Spinal cord (tissue), 10 donors: ENCODE measurements around the gene IGLL5. TPM values are rescaled to one million over a fixed set of nuclear protein-coding genes. Genes with fewer than 3 reads are reported as not detected.

Experiments used
- DNase-seq, 6 donors: peaks; one replicate each; pipeline versions ENCODE4 v3.0.0 to v3.0.0-alpha.2; 2013 to 2015; ENCODE audit warnings: low spot score in 6 of 6, low read depth in 4 of 6
- H3K27ac ChIP-seq: one replicate; pipeline ENCODE4 v1.5.1; 2013; ENCODE audit warnings: low read depth, low read length, control low read depth
- H3K27me3 ChIP-seq: one replicate; pipeline ENCODE4 v1.6.1; 2013; ENCODE audit warnings: low read length; ENCODE audit not compliant: control insufficient read depth, insufficient read depth
- H3K36me3 ChIP-seq: one replicate; pipeline ENCODE4 v1.6.1; 2013; ENCODE audit warnings: low read length; ENCODE audit not compliant: control insufficient read depth, insufficient read depth
- H3K4me1 ChIP-seq: one replicate; pipeline ENCODE4 v1.6.1; 2013; ENCODE audit warnings: low read length; ENCODE audit not compliant: control insufficient read depth, insufficient read depth
- H3K4me3 ChIP-seq: one replicate; pipeline ENCODE4 v1.5.1; 2013; ENCODE audit warnings: low read depth, low read length, control low read depth
- H3K9me3 ChIP-seq: one replicate; pipeline ENCODE4 v1.6.1; 2013; ENCODE audit warnings: low read length; ENCODE audit not compliant: control insufficient read depth, insufficient read depth
- WGBS: methylation state at CpG from one replicate; pipeline ENCODE4 v1.1.5; 2013; ENCODE audit warnings: missing lambda C conversion rate; ENCODE audit not compliant: insufficient coverage; 5-methylcytosine and 5-hydroxymethylcytosine counted together
- polyA plus RNA-seq, 2 donors: library from polyadenylated mRNA; unstranded; fragments of 120-200 nt; gene quantifications; one replicate each; pipeline ENCODE4 v1.2.1, GENCODE V29; 2013; ENCODE audit not compliant: insufficient read length in 2 of 2
- total RNA-seq, 2 donors: library from RNA; depleted of rRNA in 1 of 2; stranded (reverse); fragments of 120-200 nt in 1 of 2; fragments of >200 nt in 1 of 2; gene quantifications; one replicate each; pipeline versions ENCODE4 v1.2.3 to v1.2.4, GENCODE V29; 2013 to 2014
- donor health status: healthy.

Gene IGLL5
- total and polyA plus RNA-seq, 4 donors, result 0.99 TPM; not detected in 3

DNA sequence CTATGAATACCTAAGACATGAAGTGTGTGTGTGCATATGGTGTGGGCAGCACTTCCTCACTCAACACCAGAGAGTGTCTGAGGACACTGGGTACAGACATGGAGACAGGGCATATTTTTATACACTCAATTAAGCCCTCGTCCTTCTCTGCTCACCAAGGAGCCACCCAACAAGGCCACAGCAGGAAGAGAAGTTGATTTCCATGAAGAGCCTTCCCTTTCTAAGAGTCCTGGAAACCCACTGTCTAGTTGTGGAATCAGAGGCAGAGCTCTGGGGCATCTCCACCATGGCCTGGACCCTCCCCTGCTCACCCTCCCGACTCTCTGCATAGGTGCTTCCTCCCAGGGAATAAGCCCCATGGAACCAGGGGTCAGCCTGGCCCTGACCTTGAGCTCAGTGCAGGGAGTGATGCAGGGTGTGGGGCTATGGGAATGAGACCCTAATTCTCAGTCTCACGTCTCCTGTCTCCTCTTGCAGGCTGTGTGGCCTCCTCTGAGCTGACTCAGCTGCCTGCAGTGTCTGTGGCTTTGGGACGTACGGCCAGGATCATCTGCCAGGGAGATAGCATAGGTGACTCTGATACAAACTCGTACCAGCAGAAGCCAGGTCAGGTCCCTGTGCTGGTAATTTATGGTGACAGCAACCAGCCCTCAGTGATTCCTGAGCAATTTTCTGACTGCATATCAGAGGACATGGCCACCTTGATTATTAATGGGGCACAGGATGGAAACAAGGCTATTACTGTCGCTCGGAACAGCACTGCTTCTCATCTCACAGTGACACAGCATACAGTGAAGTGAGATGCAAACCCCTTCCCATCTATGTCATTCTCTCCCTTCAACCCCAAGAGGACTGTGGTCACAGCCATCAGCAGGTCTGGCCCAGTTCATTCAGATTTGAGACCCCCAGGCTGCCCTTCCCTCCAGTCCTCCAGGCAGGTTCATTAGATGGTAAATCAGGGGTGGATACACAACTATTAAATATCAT, 14.6 kb upstream of the IGLL5 start:
- Histone ChIP-seq H3K9me3 (no peaks in the 10 kb centered on the region), H3K4me3 (no peak overlapping the region), H3K4me1 (no peaks in the 10 kb centered on the region), H3K27me3 (no peaks in the 10 kb centered on the region), H3K36me3 (no peaks in the 10 kb centered on the region), H3K27ac (no peak overlapping the region)
- 86% methylated on average over 7 of the region's 8 CpGs for WGBS
- no peak for DNase-seq

DNA sequence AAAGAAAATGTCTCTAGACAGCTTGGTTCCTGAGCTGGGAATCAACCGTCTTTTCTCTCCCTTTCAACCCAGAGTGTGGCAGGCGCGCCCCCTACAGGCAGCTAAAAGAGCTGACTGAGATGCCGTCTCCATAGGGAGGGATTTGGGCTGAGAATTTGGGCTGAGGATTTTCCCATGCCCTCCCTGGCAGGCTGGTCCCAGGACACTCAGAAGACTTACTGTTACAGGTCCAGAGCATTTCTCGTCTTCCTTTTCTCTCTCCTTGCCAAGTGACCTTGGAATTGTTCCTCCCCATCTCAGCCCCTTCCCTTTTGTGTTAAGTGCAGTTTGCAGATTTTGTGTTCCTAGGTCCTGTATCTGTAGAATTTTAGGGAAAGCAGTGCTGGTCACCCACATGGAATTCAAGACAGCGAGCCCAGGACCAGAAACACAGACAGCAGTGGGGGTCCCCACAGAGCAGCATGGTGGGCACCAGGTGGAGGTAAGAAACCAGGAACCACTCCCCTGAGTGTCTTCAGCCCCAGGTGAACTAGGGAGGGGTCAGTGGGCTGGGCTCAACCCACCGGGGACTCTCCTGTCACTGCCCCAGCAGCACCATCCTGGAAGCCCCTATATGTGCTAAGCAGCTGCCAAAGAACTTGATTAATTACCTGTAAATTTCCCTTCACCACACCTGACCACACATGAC, 9.9 kb upstream of the IGLL5 start:
- Histone ChIP-seq H3K4me3 (no peak overlapping the region), H3K4me1 (no peaks in the 10 kb centered on the region), H3K9me3 (no peaks in the 10 kb centered on the region), H3K27me3 (no peaks in the 10 kb centered on the region), H3K27ac (no peak overlapping the region), H3K36me3 (no peaks in the 10 kb centered on the region)
- 79% methylated on average over 2 of the region's 7 CpGs for WGBS
- peak in 4 of 6 donors; percentile 9 to 53 (median 29) for DNase-seq

DNA sequence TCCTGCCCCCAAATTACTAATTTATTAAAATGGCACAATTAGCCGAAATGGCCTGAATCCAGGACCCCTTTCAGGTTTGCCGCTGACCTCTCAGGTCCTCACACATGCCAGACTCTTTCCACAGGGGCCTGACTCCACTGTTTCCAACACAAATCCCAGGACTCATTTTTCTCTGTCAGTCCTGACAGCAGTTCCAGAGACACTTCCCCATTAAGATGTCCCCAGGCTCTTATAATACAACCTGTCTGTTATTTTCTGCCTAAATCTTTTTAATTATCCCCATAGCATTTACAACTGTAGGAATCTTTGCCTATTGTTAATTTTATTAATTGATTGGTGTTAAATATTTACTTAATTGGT, 9.4 kb upstream of the IGLL5 start:
- WGBS, result 83% methylated on average over 2 of the region's 2 CpGs
- Histone ChIP-seq H3K27me3 (no peaks in the 10 kb centered on the region), H3K4me1 (no peaks in the 10 kb centered on the region)

DNA sequence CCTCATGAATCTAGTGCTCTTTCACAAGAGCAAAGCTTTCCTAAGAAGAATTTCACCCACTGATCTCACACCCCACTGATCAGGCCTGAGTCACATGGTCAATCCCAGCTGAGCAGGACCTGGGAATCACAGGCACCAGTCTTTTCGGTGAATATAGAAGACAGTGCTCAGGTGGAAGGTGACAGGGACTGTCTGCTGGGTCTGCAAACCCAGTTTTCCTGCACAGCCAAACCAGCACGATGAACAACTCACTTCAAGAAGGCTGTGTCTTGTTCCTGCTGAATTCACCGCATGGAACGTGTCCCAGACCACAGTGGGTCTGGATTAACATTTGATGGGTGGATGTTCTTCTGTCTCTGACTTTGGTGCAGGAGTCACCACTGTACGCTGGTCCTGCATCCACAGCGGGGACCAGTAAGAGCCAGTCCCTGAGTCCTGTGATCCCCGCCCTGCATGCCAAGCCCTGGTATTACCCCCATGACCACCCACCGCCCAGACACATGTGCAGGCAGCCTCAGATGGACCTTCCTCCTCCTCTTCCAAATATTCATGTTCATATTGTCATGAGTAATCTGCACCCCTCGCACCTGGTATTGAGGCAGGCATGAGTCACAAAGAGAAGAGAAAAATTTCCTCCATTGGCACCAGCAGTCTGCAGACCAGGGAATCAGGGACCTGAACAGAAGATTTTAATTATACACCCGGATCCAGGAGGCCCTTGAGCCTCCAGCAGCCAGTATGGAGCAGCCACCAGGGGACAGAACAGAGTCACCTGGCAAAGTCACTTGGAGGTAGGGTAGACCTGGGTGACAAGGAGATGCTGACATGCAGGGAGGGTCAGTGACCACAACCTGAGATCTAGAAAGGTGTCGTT, 8.6 kb upstream of the IGLL5 start:
- no peaks in the 10 kb centered on the region for H3K27me3 ChIP-seq
- WGBS, result 91% methylated on average over 9 of the region's 11 CpGs
- no peak for DNase-seq
- H3K4me3 ChIP-seq, result no peak overlapping the region
- H3K36me3 ChIP-seq, result no peaks in the 10 kb centered on the region
- H3K9me3 ChIP-seq, result no peaks in the 10 kb centered on the region
- no peaks in the 10 kb centered on the region for H3K4me1 ChIP-seq
- no peak overlapping the region for H3K27ac ChIP-seq

More for the DNA sequence above, 9.4 kb upstream of the IGLL5 start:
- Histone ChIP-seq H3K4me3 (no peak overlapping the region), H3K27ac (no peak overlapping the region), H3K9me3 (no peaks in the 10 kb centered on the region), H3K36me3 (no peaks in the 10 kb centered on the region)
- DNase-seq, result no peak

DNA sequence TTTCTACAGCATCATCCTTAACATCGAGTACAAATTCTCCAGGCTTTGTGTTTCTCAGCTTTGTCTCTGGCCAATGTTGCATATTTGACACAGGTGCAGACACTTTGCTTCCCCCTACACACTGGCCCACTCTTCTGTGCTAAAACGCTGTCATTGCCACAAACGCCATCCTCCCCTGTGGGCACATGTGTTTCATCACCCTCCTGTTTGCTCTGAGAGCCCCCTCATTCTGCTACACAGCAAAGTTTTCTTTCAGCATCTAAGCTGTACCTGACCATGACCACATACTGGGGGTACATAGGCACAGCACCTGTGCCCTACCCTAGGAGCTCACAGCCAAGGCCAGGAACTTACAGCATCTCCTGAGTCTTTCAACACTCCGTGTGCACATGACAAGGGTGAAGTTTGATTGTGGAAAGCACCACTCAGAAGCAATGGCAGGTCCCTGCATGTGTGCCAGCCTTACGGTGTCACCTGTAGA, 7.9 kb upstream of the IGLL5 start:
- Histone ChIP-seq H3K27me3 (no peaks in the 10 kb centered on the region), H3K27ac (no peak overlapping the region), H3K36me3 (no peaks in the 10 kb centered on the region), H3K4me1 (no peaks in the 10 kb centered on the region), H3K9me3 (no peaks in the 10 kb centered on the region), H3K4me3 (no peak overlapping the region)
- WGBS, result 78% methylated on average over 5 of the region's 5 CpGs
- DNase-seq, result no peak

DNA sequence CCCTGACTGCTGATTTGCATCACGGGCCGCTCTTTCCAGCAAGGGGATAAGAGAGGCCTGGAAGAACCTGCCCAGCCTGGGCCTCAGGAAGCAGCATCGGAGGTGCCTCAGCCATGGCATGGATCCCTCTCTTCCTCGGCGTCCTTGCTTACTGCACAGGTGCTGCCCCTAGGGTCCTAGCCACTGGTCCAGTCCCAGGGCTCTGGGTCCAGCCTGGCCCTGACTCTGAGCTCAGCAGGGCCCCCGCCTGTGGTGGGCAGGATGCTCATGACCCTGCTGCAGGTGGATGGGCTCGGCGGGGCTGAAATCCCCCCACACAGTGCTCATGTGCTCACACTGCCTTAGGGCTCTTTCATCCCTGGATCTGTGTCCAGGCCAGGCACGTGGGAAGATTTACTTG, 7.0 kb upstream of the IGLL5 start:
- Histone ChIP-seq H3K27ac (no peak overlapping the region), H3K4me3 (no peak overlapping the region), H3K9me3 (no peaks in the 10 kb centered on the region), H3K36me3 (no peaks in the 10 kb centered on the region), H3K4me1 (no peaks in the 10 kb centered on the region), H3K27me3 (no peaks in the 10 kb centered on the region)
- 88% methylated on average over 9 of the region's 9 CpGs for WGBS
- no peak for DNase-seq

DNA sequence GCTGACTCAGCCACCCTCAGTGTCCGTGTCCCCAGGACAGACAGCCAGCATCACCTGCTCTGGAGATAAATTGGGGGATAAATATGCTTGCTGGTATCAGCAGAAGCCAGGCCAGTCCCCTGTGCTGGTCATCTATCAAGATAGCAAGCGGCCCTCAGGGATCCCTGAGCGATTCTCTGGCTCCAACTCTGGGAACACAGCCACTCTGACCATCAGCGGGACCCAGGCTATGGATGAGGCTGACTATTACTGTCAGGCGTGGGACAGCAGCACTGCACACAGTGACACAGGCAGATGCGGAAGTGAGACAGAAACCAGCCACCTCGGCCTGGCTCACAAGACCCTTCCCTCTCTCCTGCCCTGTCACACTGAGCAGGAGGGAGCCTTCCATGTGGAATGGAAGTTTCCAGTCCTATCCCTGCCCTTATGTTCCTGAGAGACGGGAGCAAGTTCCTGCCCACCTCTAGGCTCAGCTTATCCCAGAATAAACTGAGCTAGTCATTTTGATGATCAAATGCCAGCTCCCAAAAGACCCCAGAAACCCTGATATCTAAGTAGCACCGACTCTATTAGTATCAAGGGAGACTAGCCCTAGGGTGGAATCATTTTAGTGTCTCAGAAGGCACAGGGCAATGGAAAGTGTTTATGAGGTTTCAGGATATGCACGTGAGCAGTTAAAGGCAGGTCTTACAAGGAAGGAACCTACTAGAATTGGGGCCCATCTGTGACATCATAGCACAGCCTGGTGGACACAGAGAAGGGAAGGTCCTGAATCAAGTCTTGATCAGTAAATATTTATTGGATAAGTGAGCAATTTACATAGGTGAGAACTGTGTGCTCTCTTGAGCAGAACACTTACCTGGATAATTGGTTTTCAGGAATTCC, 6.3 kb upstream of the IGLL5 start:
- no peak overlapping the region for H3K4me3 ChIP-seq
- DNase-seq, result peak in 1 of 6 donors; percentile 15
- no peaks in the 10 kb centered on the region for H3K4me1 ChIP-seq
- H3K9me3 ChIP-seq, result no peaks in the 10 kb centered on the region
- no peak overlapping the region for H3K27ac ChIP-seq
- H3K36me3 ChIP-seq, result no peaks in the 10 kb centered on the region
- WGBS, result 80% methylated on average over 8 of the region's 10 CpGs
- H3K27me3 ChIP-seq, result no peaks in the 10 kb centered on the region

DNA sequence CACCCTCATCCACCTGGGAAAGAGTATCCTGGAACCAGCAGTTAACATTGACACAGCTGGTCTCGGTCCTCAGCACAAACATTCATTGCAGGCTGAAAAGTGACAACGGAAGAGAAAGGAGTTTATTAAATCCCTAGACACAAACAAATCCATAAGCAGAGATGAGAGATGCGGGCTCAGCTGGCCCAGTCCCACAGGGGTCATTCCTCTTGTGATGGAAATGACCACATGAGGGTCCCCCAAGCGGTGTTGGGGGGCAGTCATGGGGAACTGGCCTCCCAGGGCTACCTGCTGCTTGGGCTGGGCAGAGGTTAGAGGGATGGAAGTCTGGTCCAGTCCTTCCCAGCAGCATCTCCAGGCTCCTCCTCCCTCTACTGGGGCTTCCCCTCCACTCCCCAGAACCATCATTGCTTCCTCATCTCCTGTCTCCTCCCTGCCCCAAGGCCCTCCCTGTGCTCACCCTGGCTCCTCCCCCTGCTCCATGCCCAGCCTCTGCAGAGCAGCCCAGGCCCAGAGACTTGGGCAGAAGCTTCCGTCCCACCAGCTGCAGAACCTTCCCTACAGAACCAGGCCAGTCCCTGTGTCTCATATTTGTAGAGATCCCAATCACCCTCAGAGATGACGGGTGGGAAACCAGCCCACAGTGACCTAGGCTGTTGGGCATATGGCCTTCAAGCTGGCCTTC, 5.4 kb upstream of the IGLL5 start:
- Histone ChIP-seq H3K27ac (no peak overlapping the region), H3K4me1 (no peaks in the 10 kb centered on the region), H3K36me3 (no peaks in the 10 kb centered on the region), H3K9me3 (no peaks in the 10 kb centered on the region), H3K27me3 (no peaks in the 10 kb centered on the region), H3K4me3 (no peak overlapping the region)
- WGBS, result 95% methylated on average over 2 of the region's 6 CpGs
- no peak for DNase-seq
